ENCODE measurements around the gene RGL4.

DNA sequence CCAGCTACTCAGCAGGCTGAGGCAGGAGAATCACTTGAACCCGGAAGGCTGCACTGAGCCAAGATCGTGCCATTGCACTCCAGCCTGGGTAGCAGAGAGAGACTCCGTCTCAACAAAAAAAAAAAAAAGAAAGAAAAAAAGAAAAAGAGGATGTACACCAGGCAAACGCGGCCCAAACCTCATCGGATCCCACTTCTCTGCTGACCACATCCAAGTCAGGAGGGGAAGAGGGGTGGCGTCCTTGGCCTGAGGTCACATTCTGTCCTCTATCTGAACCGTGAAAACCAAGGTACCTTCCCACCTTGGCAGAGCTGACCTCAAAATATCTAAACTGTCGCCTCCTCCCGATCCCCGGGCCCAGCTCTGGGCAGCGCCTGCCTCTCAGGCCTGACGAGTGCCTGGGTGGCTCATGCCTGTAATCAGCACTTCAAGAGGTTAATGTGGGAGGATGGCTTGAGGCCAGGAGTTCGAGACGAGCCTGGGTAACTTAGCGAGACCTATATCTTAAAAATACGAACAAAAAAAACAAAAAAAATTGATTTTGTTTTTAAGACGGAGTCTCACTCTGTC, 25.1 kb downstream of the RGL4 start:
- TF ChIP-seq, protein P1, sequence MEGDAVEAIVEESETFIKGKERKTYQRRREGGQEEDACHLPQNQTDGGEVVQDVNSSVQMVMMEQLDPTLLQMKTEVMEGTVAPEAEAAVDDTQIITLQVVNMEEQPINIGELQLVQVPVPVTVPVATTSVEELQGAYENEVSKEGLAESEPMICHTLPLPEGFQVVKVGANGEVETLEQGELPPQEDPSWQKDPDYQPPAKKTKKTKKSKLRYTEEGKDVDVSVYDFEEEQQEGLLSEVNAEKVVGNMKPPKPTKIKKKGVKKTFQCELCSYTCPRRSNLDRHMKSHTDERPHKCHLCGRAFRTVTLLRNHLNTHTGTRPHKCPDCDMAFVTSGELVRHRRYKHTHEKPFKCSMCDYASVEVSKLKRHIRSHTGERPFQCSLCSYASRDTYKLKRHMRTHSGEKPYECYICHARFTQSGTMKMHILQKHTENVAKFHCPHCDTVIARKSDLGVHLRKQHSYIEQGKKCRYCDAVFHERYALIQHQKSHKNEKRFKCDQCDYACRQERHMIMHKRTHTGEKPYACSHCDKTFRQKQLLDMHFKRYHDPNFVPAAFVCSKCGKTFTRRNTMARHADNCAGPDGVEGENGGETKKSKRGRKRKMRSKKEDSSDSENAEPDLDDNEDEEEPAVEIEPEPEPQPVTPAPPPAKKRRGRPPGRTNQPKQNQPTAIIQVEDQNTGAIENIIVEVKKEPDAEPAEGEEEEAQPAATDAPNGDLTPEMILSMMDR (IDR thresholded peaks at IDR 0.05) = no peak
- TF ChIP-seq POLR2A (IDR thresholded peaks at IDR 0.05) (no peak), POLR2AphosphoS5 (IDR thresholded peaks at IDR 0.05) (no peak)
